HEK293 (cell line): ENCODE results near the gene GNB1.

Source experiments
- CTCF ChIA-PET: fragments of 350-600 bp; formaldehyde crosslinking; extraction: SDS; loops from one replicate; lab custom pipeline; 2021; ENCODE audit warnings: antibody characterized with exemption; lab: Yijun Ruan, JAX
- POLR2A ChIA-PET: fragments of 300-600 bp; formaldehyde crosslinking; extraction: SDS; loops from one replicate; lab custom pipeline; 2020; ENCODE audit warnings: antibody characterized with exemption, inconsistent platforms; lab: Yijun Ruan, JAX
- H3K27ac ChIP-seq: fragments of 200-500 bp; sonication (Bioruptor generic); 2 replicates; pipeline ENCODE4 v1.5.1; 2014; ENCODE audit warnings: low read depth, low read length, control low read depth, inconsistent platforms; ENCODE audit errors: extremely low read depth
- H3K36me3 ChIP-seq, 2 experiments: fragments of 200-500 bp in 1 of 2; sonication (Bioruptor generic) in 1 of 2; 1 replicate in 1 of 2; 2 replicates in 1 of 2; pipeline ENCODE4 v1.5.1; 2014 to 2017; ENCODE audit warnings: inconsistent platforms in 2 of 2, low read length in 2 of 2; ENCODE audit not compliant: control insufficient read depth in 2 of 2, insufficient read depth in 1 of 2
- H3K4me1 ChIP-seq: fragments of 200-500 bp; sonication (Bioruptor generic); 2 replicates; pipeline ENCODE4 v1.5.1; 2014; ENCODE audit warnings: mild to moderate bottlenecking, low read length, inconsistent platforms; ENCODE audit not compliant: control insufficient read depth, insufficient read depth
- H3K4me3 ChIP-seq: 2 replicates; pipeline ENCODE4 v1.5.1; 2011; ENCODE audit warnings: low read depth, mild to moderate bottlenecking, control low read depth, low read length, moderate library complexity
- H3K9me3 ChIP-seq: fragments of 200-500 bp; sonication (Bioruptor generic); 2 replicates; pipeline ENCODE4 v1.5.1; 2014; ENCODE audit warnings: low read depth, low read length, inconsistent platforms; ENCODE audit not compliant: control insufficient read depth, insufficient read depth
- BCL11A ChIP-seq: fragments of 450-650 bp; formaldehyde crosslinking; IDR thresholded peaks from 2 replicates; pipeline ENCODE4 v1.5.1; 2016; ENCODE audit warnings: low read depth, missing biosample characterization, missing genetic modification characterization
- KLF17 ChIP-seq: fragments of 450-650 bp; formaldehyde crosslinking; IDR thresholded peaks from 2 replicates; pipeline ENCODE4 v1.5.1; 2016; ENCODE audit warnings: missing biosample characterization, missing genetic modification characterization
- KLF8 ChIP-seq: fragments of 450-650 bp; formaldehyde crosslinking; IDR thresholded peaks from 2 replicates; pipeline ENCODE4 v1.5.1; 2016; ENCODE audit warnings: missing biosample characterization, missing genetic modification characterization
- PATZ1 ChIP-seq: fragments of 450-650 bp; formaldehyde crosslinking; IDR thresholded peaks from 2 replicates; pipeline ENCODE4 v1.5.1; 2016; ENCODE audit warnings: missing biosample characterization, missing genetic modification characterization
- PRDM1 ChIP-seq: fragments of 450-650 bp; formaldehyde crosslinking; IDR thresholded peaks from 2 replicates; pipeline ENCODE4; 2016; ENCODE audit warnings: missing biosample characterization, missing genetic modification characterization
- SALL2 ChIP-seq: fragments of 450-650 bp; formaldehyde crosslinking; IDR thresholded peaks from 2 replicates; pipeline ENCODE4 v1.5.0; 2017; ENCODE audit warnings: missing biosample characterization, mild to moderate bottlenecking, missing genetic modification characterization, borderline replicate concordance
- SP2 ChIP-seq: fragments of 450-650 bp; formaldehyde crosslinking; IDR thresholded peaks from 2 replicates; pipeline ENCODE4 v1.5.1; 2016; ENCODE audit warnings: missing biosample characterization, missing genetic modification characterization
- TCF7L2 ChIP-seq: IDR thresholded peaks from 2 replicates; pipeline ENCODE4 v1.6.1; 2011; ENCODE audit warnings: low read depth, mild to moderate bottlenecking, inconsistent platforms, low read length, moderate library complexity, borderline replicate concordance
- YY1 ChIP-seq: fragments of 450-650 bp; formaldehyde crosslinking; IDR thresholded peaks from 2 replicates; pipeline ENCODE4 v1.5.1; 2018; ENCODE audit warnings: missing biosample characterization, missing genetic modification characterization
- YY2 ChIP-seq: fragments of 450-650 bp; formaldehyde crosslinking; IDR thresholded peaks from 2 replicates; pipeline ENCODE4 v1.5.1; 2016; ENCODE audit warnings: missing biosample characterization, missing genetic modification characterization
- ZBTB20 ChIP-seq: fragments of 450-650 bp; formaldehyde crosslinking; IDR thresholded peaks from 2 replicates; pipeline ENCODE4 v1.5.1; 2016; ENCODE audit warnings: missing biosample characterization, missing genetic modification characterization
- ZBTB7A ChIP-seq: fragments of 450-650 bp; formaldehyde crosslinking; IDR thresholded peaks from 2 replicates; pipeline ENCODE4 v1.5.1; 2016; ENCODE audit warnings: low read depth, missing biosample characterization, missing genetic modification characterization
- ZFP3 ChIP-seq: fragments of 450-650 bp; formaldehyde crosslinking; IDR thresholded peaks from 2 replicates; pipeline ENCODE4 v1.5.1; 2016; ENCODE audit warnings: low read depth, missing biosample characterization, missing genetic modification characterization
- ZIC2 ChIP-seq: fragments of 450-650 bp; formaldehyde crosslinking; IDR thresholded peaks from 2 replicates; pipeline ENCODE4 v1.5.1; 2016; ENCODE audit warnings: missing biosample characterization, missing genetic modification characterization
- ZNF114 ChIP-seq: fragments of 450-650 bp; formaldehyde crosslinking; IDR thresholded peaks from 2 replicates; pipeline ENCODE4 v1.5.0; 2017; ENCODE audit warnings: missing biosample characterization, missing genetic modification characterization
- ZNF146 ChIP-seq: fragments of 450-650 bp; formaldehyde crosslinking; IDR thresholded peaks from 2 replicates; pipeline ENCODE4 v1.5.1; 2016; ENCODE audit warnings: missing biosample characterization, missing genetic modification characterization
- ZNF184 ChIP-seq: fragments of 450-650 bp; IDR thresholded peaks from 2 replicates; pipeline ENCODE4 v1.5.1; 2018; ENCODE audit warnings: missing biosample characterization, mild to moderate bottlenecking, missing genetic modification characterization
- ZNF311 ChIP-seq: fragments of 450-650 bp; formaldehyde crosslinking; IDR thresholded peaks from 2 replicates; pipeline ENCODE4 v1.5.1; 2017; ENCODE audit warnings: missing biosample characterization, missing genetic modification characterization, borderline replicate concordance
- ZNF350 ChIP-seq: fragments of 450-650 bp; formaldehyde crosslinking; IDR thresholded peaks from 2 replicates; pipeline ENCODE4 v1.5.0; 2017; ENCODE audit warnings: missing biosample characterization, mild to moderate bottlenecking, missing genetic modification characterization
- ZNF560 ChIP-seq: fragments of 450-650 bp; formaldehyde crosslinking; IDR thresholded peaks from 2 replicates; pipeline ENCODE4 v1.5.1; 2017; ENCODE audit warnings: missing biosample characterization, missing genetic modification characterization, borderline replicate concordance
- ZNF580 ChIP-seq: fragments of 450-650 bp; formaldehyde crosslinking; IDR thresholded peaks from 2 replicates; pipeline ENCODE4 v1.5.1; 2016; ENCODE audit warnings: missing biosample characterization, missing genetic modification characterization
- ZNF585B ChIP-seq: fragments of 450-650 bp; formaldehyde crosslinking; IDR thresholded peaks from 2 replicates; pipeline ENCODE4 v1.5.1; 2016; ENCODE audit warnings: missing biosample characterization, missing genetic modification characterization
- ZNF623 ChIP-seq: fragments of 450-650 bp; formaldehyde crosslinking; IDR thresholded peaks from 2 replicates; pipeline ENCODE4 v1.5.1; 2016; ENCODE audit warnings: missing biosample characterization, missing genetic modification characterization
- ZNF645 ChIP-seq: fragments of 450-650 bp; formaldehyde crosslinking; IDR thresholded peaks from 2 replicates; pipeline ENCODE4; 2016; ENCODE audit warnings: missing biosample characterization, missing genetic modification characterization
- ZNF785 ChIP-seq: fragments of 450-650 bp; formaldehyde crosslinking; IDR thresholded peaks from 2 replicates; pipeline ENCODE4 v1.5.1; 2016; ENCODE audit warnings: missing biosample characterization, missing genetic modification characterization
- ZXDB ChIP-seq: fragments of 450-650 bp; formaldehyde crosslinking; IDR thresholded peaks from 2 replicates; pipeline ENCODE4 v1.5.1; 2016; ENCODE audit warnings: missing biosample characterization, missing genetic modification characterization

The GNB1 gene

GRCh38 chr1:1906185-1907097 is 15.6 kb upstream of the GNB1 start (continued):
- TF ChIP-seq ZNF645 (tag by site-specific recombination) (no peak), ZNF585B (tag by site-specific recombination) (0 out of 2 replicates have a peak, but pooled peaks have one; percentile 12), KLF17 (tag by site-specific recombination) (peak; percentile 59; the same call in 1 of the 2 replicates), ZNF184 (no peak), ZNF114 (tag by site-specific recombination) (no peak), YY2 (tag by site-specific recombination) (no peak), ZIC2 (tag by site-specific recombination) (peak; percentile 85), TCF7L2 (no peak), ZBTB7A (no peak), BCL11A (tag by site-specific recombination) (peak; percentile 87), ZNF350 (tag by site-specific recombination) (no peak), ZNF623 (tag by site-specific recombination) (no peak), PRDM1 (no peak), PATZ1 (tag by site-specific recombination) (0 out of 2 replicates have a peak, but pooled peaks have one; percentile 17), ZNF311 (tag by site-specific recombination) (no peak), KLF8 (peak; percentile 49; the same call in 1 of the 2 replicates), ZBTB20 (tag by site-specific recombination) (peak; percentile 45), ZFP3 (no peak), ZXDB (tag by site-specific recombination) (peak; percentile 44; the same call in 1 of the 2 replicates), SP2 (tag by site-specific recombination) (no peak)
- TF ChIP-seq, all 188 proteins: peak for 27

GRCh38 chr1:1903224-1903623 is 12.3 kb upstream of the GNB1 start:
- Histone ChIP-seq H3K4me3 (no peak overlapping the region), H3K9me3 (no peaks in the 10 kb centered on the region), H3K27ac (no peak overlapping the region), H3K4me1 (no peaks in the 10 kb centered on the region; the same call in 1 of the 2 replicates), H3K36me3 (no peaks in the 10 kb centered on the region)
- POLR2A ChIA-PET: no interaction called here
- TF ChIP-seq ZNF580 (tag by site-specific recombination): peak; percentile 78
- peak; percentile 96 for TF ChIP-seq ZNF146 (tag by site-specific recombination)
- no peak for TF ChIP-seq ZNF560
- TF ChIP-seq SALL2 (tag by site-specific recombination): no peak
- no peak for TF ChIP-seq ZNF785 (tag by site-specific recombination)
- TF ChIP-seq YY1 (tag by site-specific recombination): no peak
- CTCF ChIA-PET: no interaction called here
